ENCODE data around the gene NUP214.

Gene NUP214

GRCh38 chr9:131257266-131258025 lies 132.1 kb downstream of the NUP214 start:
- Histone ChIP-seq H3K14ac (ENCODE audit: low read length) (no peak overlapping the region), H3K9me3 (ENCODE audit: insufficient read depth, low read depth, low read length) (no peaks in the 10 kb centered on the region), H4K8ac (ENCODE audit: low read depth, low read length) (no peak overlapping the region), H4K91ac (ENCODE audit: low read depth, low read length) (no peak overlapping the region), H3K27me3 (ENCODE audit: insufficient read depth, low read length) (no peaks in the 10 kb centered on the region), H3K4me2 (ENCODE audit: low read length) (no peak overlapping the region), H3K18ac (ENCODE audit: low read length) (no peak overlapping the region), H3K4me3 (ENCODE audit: low read depth, low read length) (no peak overlapping the region), H2BK120ac (ENCODE audit: insufficient read depth, low read length, poor library complexity) (no peak overlapping the region), H3K4ac (ENCODE audit: low read depth, low read length) (no peak overlapping the region), H2AFZ (ENCODE audit: insufficient read depth, low read length, poor library complexity) (no peak overlapping the region), H3K23ac (ENCODE audit: low read length) (no peak overlapping the region), H3K9ac (ENCODE audit: low read length) (no peak overlapping the region), H3K36me3 (ENCODE audit: control insufficient read depth in 1 of 2, insufficient read depth in 2 of 2, low read length in 2 of 2) (no peaks in the 10 kb centered on the region), H2BK12ac (ENCODE audit: low read length) (no peak overlapping the region), H3K79me2 (ENCODE audit: control insufficient read depth, insufficient read depth, low read length, poor library complexity) (no peaks in the 10 kb centered on the region), H3K79me1 (ENCODE audit: low read length) (no peaks in the 10 kb centered on the region), H3K27ac (ENCODE audit: low read depth, low read length) (no peak overlapping the region), H2BK5ac (ENCODE audit: low read depth, low read length, poor library complexity) (no peak overlapping the region), H2AK5ac (ENCODE audit: low read length) (no peak overlapping the region), H3K4me1 (ENCODE audit: control insufficient read depth in 1 of 2, insufficient read depth in 2 of 2, low read length in 2 of 2) (peaks cover 0 to 3% of the 10 kb centered on the region in 2 experiments), H4K12ac (ENCODE audit: low read depth, low read length) (no peak overlapping the region)
- DNase-seq, result no peak
- WGBS (ENCODE audit: extremely low coverage, insufficient coverage, insufficient read length), result no CpG with 5 or more reads among the region's 15 CpGs

GRCh38 chr9:131258186-131258585 lies 132.8 kb downstream of the NUP214 start:
- Histone ChIP-seq H3K27me3 (ENCODE audit: insufficient read depth, low read length) (no peaks in the 10 kb centered on the region), H3K18ac (ENCODE audit: low read length) (no peak overlapping the region), H3K4me3 (ENCODE audit: low read depth, low read length) (no peak overlapping the region), H3K79me2 (ENCODE audit: control insufficient read depth, insufficient read depth, low read length, poor library complexity) (no peaks in the 10 kb centered on the region), H4K8ac (ENCODE audit: low read depth, low read length) (no peak overlapping the region), H3K9me3 (ENCODE audit: insufficient read depth, low read depth, low read length) (no peaks in the 10 kb centered on the region), H3K27ac (ENCODE audit: low read depth, low read length) (no peak overlapping the region), H3K36me3 (ENCODE audit: control insufficient read depth in 1 of 2, insufficient read depth in 2 of 2, low read length in 2 of 2) (no peaks in the 10 kb centered on the region), H4K91ac (ENCODE audit: low read depth, low read length) (no peak overlapping the region), H3K9ac (ENCODE audit: low read length) (no peak overlapping the region), H4K12ac (ENCODE audit: low read depth, low read length) (no peak overlapping the region), H3K79me1 (ENCODE audit: low read length) (no peaks in the 10 kb centered on the region), H3K23ac (ENCODE audit: low read length) (no peak overlapping the region), H2AFZ (ENCODE audit: insufficient read depth, low read length, poor library complexity) (no peak overlapping the region), H2BK12ac (ENCODE audit: low read length) (no peak overlapping the region), H3K4me2 (ENCODE audit: low read length) (no peak overlapping the region), H3K4ac (ENCODE audit: low read depth, low read length) (no peak overlapping the region), H2AK5ac (ENCODE audit: low read length) (no peak overlapping the region), H2BK5ac (ENCODE audit: low read depth, low read length, poor library complexity) (no peak overlapping the region), H2BK120ac (ENCODE audit: insufficient read depth, low read length, poor library complexity) (no peak overlapping the region), H3K4me1 (ENCODE audit: control insufficient read depth in 1 of 2, insufficient read depth in 2 of 2, low read length in 2 of 2) (peaks cover 0 to 3% of the 10 kb centered on the region in 2 experiments), H3K14ac (ENCODE audit: low read length) (no peak overlapping the region)
- WGBS (ENCODE audit: extremely low coverage, insufficient coverage, insufficient read length), result no CpG with 5 or more reads among the region's 15 CpGs
- DNase-seq, result no peak

- Histone ChIP-seq H4K8ac (ENCODE audit: low read depth, low read length) (no peak overlapping the region), H3K4me2 (ENCODE audit: low read length) (no peak overlapping the region), H3K9me3 (ENCODE audit: insufficient read depth, low read depth, low read length) (no peaks in the 10 kb centered on the region), H2AFZ (ENCODE audit: insufficient read depth, low read length, poor library complexity) (no peak overlapping the region), H2BK12ac (ENCODE audit: low read length) (no peak overlapping the region), H4K91ac (ENCODE audit: low read depth, low read length) (no peak overlapping the region), H3K4me3 (ENCODE audit: low read depth, low read length) (no peak overlapping the region), H3K4ac (ENCODE audit: low read depth, low read length) (no peak overlapping the region), H3K79me2 (ENCODE audit: control insufficient read depth, insufficient read depth, low read length, poor library complexity) (no peaks in the 10 kb centered on the region), H4K12ac (ENCODE audit: low read depth, low read length) (no peak overlapping the region), H3K14ac (ENCODE audit: low read length) (no peak overlapping the region), H3K27me3 (ENCODE audit: insufficient read depth, low read length) (no peaks in the 10 kb centered on the region), H3K79me1 (ENCODE audit: low read length) (no peaks in the 10 kb centered on the region), H3K27ac (ENCODE audit: low read depth, low read length) (no peak overlapping the region), H3K4me1 (ENCODE audit: control insufficient read depth in 1 of 2, insufficient read depth in 2 of 2, low read length in 2 of 2) (peaks cover 0 to 3% of the 10 kb centered on the region in 2 experiments), H2BK120ac (ENCODE audit: insufficient read depth, low read length, poor library complexity) (no peak overlapping the region), H2BK5ac (ENCODE audit: low read depth, low read length, poor library complexity) (no peak overlapping the region), H3K36me3 (ENCODE audit: control insufficient read depth in 1 of 2, insufficient read depth in 2 of 2, low read length in 2 of 2) (no peaks in the 10 kb centered on the region), H3K9ac (ENCODE audit: low read length) (no peak overlapping the region), H2AK5ac (ENCODE audit: low read length) (no peak overlapping the region), H3K23ac (ENCODE audit: low read length) (no peak overlapping the region), H3K18ac (ENCODE audit: low read length) (no peak overlapping the region)
- no peak for DNase-seq
- WGBS (ENCODE audit: extremely low coverage, insufficient coverage, insufficient read length), result no CpG with 5 or more reads among the region's 25 CpGs
Measured at GRCh38 chr9:131258698-131259431, 133.5 kb downstream of the NUP214 start.

GRCh38 chr9:131259432-131259898 lies 134.1 kb downstream of the NUP214 start:
- no peak overlapping the region for H3K18ac ChIP-seq (ENCODE audit: low read length)
- H3K14ac ChIP-seq (ENCODE audit: low read length), result no peak overlapping the region
- H2BK5ac ChIP-seq (ENCODE audit: low read depth, low read length, poor library complexity), result no peak overlapping the region
- peaks cover 0 to 3% of the 10 kb centered on the region in 2 experiments for H3K4me1 ChIP-seq (ENCODE audit: control insufficient read depth in 1 of 2, insufficient read depth in 2 of 2, low read length in 2 of 2)
- no peak overlapping the region for H2BK120ac ChIP-seq (ENCODE audit: insufficient read depth, low read length, poor library complexity)
- no peak overlapping the region for H3K4me2 ChIP-seq (ENCODE audit: low read length)
- H4K8ac ChIP-seq (ENCODE audit: low read depth, low read length), result no peak overlapping the region
- no peak overlapping the region for H3K9ac ChIP-seq (ENCODE audit: low read length)
- H2AFZ ChIP-seq (ENCODE audit: insufficient read depth, low read length, poor library complexity), result no peak overlapping the region
- no peaks in the 10 kb centered on the region for H3K36me3 ChIP-seq (ENCODE audit: control insufficient read depth in 1 of 2, insufficient read depth in 2 of 2, low read length in 2 of 2)
- H3K4me3 ChIP-seq (ENCODE audit: low read depth, low read length), result no peak overlapping the region
- H3K4ac ChIP-seq (ENCODE audit: low read depth, low read length), result no peak overlapping the region
- H3K9me3 ChIP-seq (ENCODE audit: insufficient read depth, low read depth, low read length), result no peaks in the 10 kb centered on the region
- no peak for DNase-seq
- H3K79me1 ChIP-seq (ENCODE audit: low read length), result no peaks in the 10 kb centered on the region
- no peak overlapping the region for H3K23ac ChIP-seq (ENCODE audit: low read length)
- no peak overlapping the region for H3K27ac ChIP-seq (ENCODE audit: low read depth, low read length)
- no peak overlapping the region for H4K12ac ChIP-seq (ENCODE audit: low read depth, low read length)
- no peak overlapping the region for H4K91ac ChIP-seq (ENCODE audit: low read depth, low read length)
- WGBS (ENCODE audit: extremely low coverage, insufficient coverage, insufficient read length), result no CpG with 5 or more reads among the region's 12 CpGs
- no peaks in the 10 kb centered on the region for H3K79me2 ChIP-seq (ENCODE audit: control insufficient read depth, insufficient read depth, low read length, poor library complexity)
- no peak overlapping the region for H2AK5ac ChIP-seq (ENCODE audit: low read length)
- no peak overlapping the region for H2BK12ac ChIP-seq (ENCODE audit: low read length)
- no peaks in the 10 kb centered on the region for H3K27me3 ChIP-seq (ENCODE audit: insufficient read depth, low read length)
